NCI-H1930 (cell line): Measurements from ENCODE around the gene GZF1.

Experiments
- DNase-seq, 2 experiments: peaks; one replicate each; lab custom pipeline; 2025; lab: John Stamatoyannopoulos, UW

GZF1 gene

DNA sequence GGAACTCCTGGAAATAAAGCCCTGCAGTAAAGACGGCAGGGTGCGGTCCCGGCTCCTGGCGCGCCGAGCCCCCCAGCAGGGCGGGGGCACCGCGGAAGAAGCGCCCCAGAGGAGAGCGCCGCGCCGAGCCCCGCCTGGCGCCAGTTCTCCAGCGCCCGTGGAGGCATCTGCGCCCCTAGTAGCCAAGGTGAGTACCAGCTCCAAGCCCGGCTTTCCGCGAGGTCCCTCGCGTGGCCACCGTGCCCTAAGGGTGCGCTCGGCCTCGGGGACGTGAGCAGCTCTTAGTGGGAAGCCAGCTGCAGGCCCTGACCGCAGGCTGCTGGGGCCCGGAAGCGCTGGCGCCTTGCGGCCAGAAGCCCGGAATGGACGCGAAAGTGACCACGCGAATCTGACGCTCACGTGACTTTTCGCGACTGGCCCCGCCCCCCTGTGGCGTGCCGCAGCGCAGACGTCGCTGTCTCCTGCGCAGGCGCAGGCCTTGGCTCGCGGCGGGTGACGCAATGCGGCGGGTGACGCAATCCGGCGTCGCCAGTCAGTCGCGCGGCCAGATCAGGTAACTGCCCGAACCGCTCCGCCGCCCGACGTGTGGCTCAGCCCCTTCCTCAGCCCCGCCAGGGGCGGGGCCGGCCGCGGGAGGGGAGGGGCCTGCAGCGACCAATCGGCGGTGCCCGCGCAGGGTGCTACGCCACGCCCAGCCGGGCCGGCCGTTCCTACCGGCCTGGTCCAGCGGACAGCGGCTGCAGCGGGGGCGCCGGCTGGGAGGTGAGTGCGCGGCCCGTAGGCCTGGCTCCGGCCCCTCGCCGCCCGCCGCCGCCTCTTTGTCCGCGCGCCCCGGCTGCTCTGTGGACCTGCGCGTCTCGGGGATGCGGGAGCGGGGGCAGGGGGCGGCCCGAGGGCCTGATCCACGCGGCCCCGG, at the start of gene GZF1:
Gene GZF1 (plus strand): TSS at position 707 of the 916 bp plus-strand sequence. CDS start 2,202 bp downstream, outside the sequence.
- peak; percentile 97 to 99 for DNase-seq

DNA sequence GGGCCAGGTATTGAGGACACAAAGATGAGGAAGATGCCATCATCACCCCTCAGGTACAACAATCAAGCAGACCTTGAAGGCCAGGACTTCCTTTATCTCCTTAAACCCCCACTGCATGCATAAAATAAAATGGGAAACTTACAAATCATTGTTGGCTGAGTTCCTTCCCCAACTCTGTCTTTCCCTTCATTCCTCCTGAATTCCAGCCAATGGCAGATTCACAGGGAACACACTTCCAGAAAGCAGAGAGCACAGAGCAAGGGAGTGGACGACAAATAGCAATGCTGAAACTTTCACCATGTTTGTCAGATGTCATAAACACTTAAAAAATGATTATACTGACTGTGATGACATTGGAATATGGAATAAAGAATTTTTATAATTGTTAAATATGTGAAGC, 48.7 kb upstream of the GZF1 start:
- DNase-seq: no peak

DNA sequence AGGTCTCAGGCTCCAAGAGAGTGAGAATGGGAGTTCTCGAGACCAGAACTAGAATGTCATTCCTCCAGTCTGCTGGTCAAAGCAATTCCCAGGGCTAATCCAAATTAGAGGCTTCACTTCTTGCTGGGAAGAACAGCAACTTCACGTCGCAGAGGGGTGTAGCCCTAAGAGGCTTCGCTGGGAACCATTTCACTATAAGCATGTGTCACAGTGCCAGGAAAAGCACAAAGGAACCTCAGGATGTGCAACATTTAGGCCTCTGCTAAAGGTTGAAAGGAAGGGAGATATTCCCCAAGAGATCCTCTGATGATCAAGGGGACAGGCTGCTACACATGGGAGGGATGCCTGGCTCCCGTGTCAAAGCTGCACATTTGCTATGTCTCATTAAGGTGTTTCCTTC, 47.3 kb upstream of the GZF1 start:
- DNase-seq: no peak

DNA sequence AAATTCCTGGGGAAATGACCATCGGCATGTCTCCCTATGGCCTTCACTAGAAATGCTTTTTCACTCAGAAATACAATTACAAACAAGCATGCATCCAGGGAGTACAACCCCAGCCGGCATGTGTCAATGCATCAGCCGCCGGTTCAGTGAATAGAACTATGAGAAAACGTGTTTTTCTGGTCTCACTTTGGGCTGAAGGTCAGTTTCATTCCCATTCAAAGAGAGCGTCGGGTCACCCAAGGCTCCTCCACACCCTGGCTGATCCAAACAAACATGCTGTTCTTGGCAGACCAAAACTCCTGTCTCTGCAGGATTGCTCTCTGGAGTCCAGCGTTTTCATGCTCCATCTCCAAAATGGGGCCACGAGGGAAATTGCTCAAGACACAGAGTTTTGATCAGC, 46.9 kb upstream of the GZF1 start:
- no peak for DNase-seq

DNA sequence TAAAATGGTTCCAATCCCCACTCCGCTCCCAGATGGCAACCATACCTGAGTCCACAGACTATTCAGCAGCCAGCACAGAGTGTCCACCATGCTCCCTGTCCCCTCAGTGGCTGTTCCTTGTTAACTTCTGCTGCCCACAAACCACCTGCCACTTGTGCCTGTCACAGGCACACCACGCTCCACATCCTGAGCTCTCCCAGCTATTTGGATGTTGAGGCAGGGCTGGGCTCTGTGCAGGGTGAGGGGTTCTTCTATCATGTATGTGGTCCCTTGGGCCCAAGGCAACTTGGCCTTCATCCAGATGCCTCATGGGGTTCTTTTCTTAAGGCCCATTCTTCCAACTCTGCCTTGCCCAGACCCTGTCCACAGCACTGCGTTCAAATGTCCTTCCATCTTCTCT, 45.4 kb upstream of the GZF1 start:
- no peak for DNase-seq

DNA sequence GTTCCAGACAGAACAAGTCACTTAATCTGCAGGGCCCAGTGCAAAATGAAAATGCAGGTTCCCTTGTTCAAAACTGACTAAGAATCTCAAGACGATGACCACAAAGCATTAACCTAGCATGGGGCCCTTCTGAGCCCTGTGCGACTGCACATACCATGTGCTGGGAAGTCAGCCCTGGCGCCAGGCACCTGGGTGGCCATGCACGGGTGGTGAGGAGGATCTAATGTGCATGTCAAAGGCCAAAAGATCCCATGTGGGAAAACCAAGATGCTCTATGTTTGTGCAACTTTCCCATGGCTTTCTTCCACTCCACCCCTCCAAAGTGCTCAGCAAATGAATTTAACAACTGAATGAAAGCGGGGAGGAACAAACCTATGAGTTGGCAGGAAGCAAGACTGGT, 44.9 kb upstream of the GZF1 start:
- no peak for DNase-seq

DNA sequence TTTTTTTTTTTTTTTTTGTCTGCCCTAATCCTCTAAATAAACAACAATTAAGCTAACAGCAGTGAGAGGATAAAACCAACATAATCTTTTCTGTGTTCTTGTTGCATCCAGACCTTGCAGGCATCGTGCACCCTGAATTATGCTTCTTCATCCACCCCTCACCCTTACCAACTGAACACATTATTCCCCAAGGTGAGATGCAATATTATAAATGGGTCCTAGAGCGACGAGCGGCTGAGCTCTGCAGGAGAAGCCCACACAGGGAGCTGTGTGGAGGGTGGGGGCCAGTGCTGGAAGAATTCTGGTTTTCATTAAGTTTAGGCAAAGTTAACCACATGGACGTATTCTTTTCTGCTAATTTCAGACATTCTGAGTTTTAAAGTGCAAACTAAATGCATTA, 43.6 kb upstream of the GZF1 start:
- DNase-seq: no peak

DNA sequence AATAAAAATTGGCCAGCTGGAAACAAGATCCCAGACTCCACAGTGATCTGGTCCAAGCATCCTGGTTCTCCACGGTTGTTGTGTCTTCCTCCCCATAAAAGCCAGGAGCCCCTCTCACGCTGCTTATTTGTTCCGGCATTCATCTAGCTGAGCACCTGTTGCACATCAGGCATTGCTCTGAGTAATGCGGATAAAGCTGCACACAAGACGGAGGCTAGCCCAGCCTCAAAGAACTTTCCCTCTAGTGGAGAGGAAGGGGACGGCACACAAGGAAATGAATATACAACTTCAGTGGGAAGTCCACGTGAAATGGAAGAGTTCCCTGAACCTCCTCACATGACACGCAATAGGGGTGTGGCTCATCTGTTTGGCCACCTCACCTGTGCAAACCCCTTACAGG, 41.7 kb upstream of the GZF1 start:
- DNase-seq: no peak

DNA sequence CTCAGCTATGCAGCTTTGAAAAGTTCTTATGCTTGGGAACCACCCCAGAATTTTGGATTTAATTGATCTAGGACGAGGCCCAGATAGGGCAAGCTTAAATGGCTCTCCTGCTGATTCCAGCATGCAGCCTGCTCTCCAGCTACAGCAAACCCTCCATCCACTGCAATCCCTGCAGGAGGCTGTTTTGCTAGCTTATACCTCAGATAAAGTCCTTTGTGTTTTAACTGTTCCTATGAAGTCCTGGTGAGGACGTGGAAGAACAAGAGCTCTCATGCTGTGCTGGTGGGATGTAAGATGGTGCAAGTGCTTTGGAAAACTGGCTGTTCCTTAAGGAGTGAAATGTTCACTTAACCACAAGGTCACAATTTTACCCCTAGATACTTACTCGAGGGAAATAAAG, 36.9 kb upstream of the GZF1 start:
- DNase-seq: no peak

DNA sequence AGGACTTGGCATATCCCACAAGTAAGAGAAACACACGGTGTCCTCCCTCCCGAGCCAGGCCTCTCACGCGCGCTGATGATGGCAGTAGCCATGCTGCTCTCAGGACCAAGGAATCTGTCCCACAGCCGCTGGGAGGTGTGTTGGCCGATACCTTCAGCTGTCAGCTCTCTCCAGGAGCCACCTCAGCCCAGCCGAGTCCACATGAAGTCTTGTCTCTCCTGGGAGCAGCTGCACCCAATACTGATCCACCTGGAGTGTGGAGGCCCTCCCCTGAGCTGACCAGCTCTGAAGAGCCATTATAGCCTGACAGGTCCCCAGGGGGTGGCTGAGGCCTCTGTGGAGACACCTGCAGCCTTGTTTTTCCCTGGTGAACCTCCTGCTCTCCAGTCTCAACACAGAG, 35.2 kb upstream of the GZF1 start:
- no peak for DNase-seq

DNA sequence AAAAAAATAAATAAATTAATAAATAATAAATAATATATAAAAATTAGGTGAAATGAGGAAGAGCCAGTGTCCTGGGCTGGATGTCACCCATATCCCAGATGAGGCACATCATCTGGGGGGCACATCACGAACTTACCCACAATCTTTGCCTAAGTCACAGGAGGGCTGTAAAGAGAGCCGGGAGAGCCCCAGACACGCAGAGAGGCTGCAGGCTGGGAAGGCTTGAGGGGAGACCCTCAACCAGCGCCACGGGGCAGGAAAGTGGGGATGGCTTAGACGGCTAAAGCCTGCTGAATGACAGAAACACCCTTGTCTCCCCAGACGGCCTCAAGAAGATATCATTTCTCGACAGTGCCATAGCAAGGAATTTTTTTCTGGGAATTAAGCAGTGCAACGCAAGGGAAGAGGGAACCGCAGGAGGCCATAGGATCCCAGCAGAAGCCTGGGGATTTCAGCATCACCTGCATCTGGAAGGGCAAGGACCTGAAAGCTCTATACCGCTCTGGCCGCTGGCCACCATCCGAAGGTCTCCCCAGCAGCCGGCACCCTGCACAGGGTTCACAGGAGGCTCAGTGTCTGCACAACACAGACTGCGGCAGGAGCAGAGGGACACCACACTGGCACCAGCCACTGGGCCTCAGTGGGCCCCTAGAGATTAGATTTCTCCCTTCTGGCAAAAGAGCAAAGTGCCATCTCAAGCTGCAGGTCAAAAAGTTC, 34.2 kb upstream of the GZF1 start:
- DNase-seq: no peak

DNA sequence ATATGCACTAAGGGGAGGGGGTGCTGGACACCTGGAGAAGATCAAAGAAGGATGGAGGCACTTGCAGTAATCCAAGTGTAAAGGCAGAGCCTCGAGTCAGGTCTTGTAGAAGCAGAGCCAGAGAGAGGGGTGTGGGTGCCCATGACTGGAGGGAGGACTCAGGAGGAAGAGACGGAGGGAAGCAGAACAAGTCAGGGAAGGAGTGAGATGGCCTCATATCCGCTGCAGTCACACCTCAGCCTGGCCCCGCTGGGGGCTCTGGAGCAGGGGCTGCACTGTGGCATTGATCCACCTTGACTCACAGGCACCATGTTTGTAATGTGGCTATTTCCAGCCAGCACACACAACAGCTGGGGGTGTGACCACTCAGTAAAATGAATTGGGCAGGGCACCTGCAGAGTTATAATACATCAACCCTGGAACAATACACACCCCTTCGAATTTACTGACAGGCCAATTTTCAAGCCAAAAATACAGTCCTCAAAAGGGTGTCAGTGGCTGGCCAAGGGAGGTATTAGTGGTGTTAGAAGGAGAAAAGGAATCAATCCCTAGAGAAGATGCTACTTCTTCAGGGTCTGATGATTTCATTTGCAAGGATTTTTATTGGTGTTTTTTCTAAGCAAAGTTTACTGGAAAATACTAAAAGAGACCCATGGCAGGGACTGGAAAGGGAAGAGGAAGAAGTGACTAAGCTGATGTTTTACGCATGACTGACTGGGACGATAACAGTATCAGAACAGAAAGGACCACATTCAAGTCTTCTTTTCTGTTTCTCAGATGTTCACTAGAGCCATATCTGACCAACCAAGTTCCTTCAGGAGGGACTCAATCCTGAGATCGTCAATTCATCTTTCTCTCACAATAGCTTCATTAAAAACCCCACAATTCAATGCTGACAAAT, 30.3 kb upstream of the GZF1 start:
- DNase-seq: no peak

DNA sequence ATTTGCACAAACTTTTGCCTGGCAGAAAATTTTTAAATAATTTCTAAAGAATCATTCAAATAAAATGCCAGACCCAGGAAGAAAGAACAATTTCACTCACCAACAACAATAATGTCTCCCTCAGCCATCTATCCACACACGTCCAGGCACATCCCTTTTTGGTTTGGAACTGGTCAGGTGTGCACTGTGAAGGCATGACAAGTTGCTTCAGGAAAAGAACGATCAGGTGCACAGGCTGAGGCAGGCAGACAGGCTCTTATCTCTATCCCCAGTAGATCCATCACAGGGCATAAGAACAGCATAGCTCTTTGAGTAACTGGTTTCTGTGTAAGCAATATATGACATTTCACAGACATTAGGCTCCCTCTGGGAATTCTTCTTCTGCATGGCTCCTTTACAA, 29.5 kb upstream of the GZF1 start:
- no peak for DNase-seq

DNA sequence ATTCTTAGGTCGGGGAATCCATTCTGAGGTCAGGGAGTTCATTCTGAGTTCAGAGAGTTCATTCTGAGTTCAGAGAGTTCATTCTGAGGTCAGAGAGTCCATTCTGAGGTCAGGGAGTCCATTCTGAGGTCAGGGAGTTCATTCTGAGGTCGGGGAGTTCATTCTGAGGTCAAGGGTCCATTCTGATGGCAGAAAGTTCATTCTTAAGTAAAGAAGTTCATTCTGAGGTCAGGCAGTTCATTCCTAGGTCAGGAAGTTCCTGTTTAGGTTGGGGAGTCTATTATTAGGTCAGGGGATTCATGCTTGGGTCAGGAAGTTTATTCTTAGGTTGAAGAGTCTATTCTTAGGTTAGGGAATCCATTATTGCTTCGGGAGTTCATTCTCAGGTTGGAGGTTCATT, 27.9 kb upstream of the GZF1 start:
- DNase-seq: no peak

DNA sequence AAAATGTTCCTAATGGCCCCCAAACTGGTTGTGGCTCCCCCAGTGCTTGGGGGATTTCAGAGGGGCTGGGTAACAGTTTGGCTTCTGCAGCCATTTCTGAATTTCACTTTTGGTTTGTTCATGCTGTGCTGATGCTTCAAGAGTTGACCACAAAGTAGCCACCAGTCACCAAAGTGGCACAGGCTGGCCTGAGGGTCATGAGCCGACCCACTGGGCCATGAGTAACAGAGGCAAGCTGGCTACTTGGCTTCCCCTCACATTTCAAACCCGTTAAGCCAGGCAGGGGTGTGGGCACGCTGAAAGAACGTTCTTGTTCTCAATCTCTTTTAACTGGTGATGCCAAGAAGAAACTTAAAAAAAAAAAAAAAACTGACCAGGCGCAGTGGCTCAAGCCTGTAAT, 26.5 kb upstream of the GZF1 start:
- DNase-seq: no peak

DNA sequence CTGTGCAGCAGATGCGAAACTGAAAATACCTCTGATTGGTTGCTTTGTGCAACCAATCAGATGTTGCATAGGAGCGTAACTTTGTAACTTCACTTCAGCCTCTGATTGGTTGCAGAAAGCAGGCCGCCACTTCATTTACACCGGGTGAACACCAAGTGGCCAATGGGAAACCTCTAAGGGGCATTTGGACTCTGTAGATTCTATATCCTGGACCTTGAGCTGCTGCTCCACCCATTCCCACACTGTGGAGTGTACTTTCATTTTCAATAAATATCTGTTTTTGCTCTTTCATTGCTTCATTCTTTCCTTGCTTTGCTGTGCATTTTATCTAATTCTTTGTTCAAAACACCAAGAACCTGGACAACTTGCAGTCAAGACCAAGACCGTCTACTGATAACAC, 25.5 kb upstream of the GZF1 start:
- DNase-seq: no peak

DNA sequence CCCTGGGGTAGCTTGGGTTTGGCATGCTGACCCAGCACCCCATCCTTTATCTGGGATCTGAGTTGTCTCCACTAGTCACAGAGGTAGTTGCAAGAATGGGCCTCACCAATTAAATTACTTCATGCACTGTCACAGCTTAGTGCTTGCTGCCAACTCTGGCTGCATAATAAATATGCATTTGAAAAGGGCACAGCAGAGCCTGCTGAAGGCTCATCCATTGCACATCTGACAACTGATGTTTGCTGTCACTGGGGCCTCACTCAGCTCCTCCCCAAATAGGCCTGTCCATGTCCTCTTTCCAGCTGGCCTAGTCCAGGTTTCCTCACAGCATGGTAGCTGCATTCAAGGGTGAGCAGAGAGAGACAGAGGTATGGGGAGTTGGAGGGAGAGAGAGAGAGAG, 24.7 kb upstream of the GZF1 start:
- no peak for DNase-seq

DNA sequence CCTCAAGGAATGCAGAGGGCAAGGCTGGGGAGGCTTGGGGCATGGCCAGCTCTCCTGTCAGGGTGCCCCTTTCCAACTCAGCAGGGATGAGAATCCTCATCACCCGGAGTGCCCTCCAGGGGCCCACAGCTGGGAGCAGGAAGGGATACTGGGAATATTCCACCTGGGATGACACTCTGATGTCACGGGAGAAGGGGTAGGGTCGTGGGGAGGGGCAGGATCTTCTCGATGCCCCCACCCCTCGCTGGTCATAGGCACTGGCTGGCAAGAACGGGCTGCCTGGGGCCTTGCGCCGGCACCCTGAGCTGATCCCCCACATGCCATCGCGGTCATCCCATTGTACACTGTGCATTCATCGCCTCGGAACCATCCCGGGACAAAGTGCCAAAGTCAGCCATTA, 22.0 kb upstream of the GZF1 start:
- DNase-seq: no peak

DNA sequence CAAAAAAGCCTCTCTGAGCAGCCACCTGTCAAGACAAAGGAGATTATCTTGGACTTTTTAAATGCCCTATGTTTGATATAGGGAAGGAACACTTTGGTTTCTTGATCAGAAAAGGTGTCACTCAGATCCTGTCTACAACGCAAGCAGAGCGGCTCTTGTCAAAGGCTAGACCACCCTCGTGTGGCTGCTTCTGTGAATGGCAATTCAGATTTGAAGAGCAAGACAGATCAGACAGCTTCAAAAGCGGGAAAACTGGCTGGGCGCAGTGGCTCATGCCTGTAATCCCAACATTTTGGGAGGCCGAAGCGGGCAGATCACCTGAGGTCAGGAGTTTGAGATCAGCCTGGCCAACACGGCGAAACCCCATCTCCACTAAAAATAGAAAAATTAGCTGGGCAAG, 21.5 kb upstream of the GZF1 start:
- DNase-seq: peak; percentile 20 to 45

DNA sequence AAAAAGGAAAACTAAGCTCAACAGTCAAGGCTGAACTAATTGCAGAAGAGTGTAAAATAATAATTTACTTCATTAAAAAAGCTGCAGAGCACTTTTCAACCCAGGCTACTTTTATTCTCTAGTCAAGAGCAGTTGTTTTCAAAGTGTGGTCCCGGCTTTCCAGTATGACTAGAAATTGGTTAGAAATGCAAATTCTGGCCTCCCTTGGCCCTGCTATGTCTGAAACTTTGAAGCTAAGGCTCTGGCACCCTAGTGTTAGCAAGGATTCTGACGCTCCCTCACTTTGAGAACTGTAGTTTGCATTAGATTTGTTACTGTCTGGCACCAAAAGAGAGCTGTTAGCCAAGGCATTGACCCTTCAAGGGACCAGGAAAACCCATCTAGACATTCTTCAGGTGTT, 20.9 kb upstream of the GZF1 start:
- no peak for DNase-seq

DNA sequence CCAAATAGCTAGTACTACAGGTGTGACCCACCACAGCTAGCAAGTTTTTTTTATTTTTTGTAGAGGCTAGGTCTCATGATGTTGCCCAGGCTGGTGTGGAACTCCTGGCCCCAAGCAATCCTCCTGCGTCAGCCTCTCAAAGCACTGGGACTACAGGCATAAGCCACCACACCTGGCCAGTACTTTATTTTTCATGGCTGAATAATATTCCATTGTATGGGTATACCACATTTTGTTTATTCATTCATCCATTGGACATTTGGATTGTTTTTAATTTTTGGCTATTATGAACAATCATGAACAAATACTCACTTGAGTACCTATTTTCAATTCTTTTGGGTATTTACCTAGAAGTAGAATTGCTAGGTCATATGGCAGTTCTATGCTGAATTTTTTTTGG, 18.4 kb upstream of the GZF1 start:
- no peak for DNase-seq

DNA sequence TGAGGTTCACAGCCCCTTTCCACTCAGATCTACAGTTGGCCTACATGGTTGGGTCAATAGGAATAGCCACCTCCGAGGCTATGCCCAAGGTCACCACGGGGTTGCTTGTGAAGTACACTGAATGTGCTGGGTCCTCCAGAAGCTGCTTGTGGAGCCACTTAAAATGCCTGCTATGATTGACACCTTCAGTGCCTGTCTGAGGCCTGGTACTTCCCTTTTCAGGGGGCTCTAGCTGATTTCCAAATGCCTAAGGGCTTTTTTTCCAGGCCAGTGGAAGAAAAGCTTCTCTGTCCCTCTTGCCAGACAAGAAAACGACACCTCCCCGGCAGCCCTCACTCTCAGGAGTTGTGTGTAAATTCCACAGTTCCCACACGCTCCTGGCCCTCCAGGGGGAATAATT, 17.6 kb upstream of the GZF1 start:
- DNase-seq: no peak

DNA sequence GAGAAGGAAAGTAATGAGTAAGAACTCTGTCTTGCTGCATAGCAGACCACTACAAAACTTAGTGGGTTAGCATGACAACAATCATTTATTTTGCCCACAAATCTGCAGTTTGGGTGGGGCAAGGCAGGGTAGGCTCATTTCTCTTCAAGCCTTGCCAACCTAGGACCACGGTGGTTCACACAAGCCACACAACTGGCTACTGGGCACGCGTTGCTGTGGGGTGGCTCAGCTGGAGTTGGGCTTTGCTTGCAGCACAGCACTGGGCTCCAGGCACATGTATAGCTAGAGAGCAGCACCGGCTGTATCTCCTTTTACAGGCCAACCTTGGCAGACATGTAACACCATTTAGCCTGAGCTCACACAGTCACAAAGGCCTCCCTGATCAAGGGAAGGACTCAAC, 16.0 kb upstream of the GZF1 start:
- no peak for DNase-seq
